HG02885 (cell line): Measurements from ENCODE around the gene PPP2R5C.
"Not testable (repeated sequence)": the region's sequence is repeated elsewhere in the genome, so short reads cannot be mapped to it uniquely, and the experiment has no call there.

Source experiments
- ATAC-seq: cut with Tn5 transposase; IDR thresholded peaks from one replicate; pipeline ENCODE4 v1.9.1; 2021; ENCODE audit warnings: mild to moderate bottlenecking; ENCODE audit not compliant: unreplicated experiment, poor library complexity

Gene PPP2R5C

GRCh38 chr14:101743701-101744100 lies 17.8 kb upstream of the PPP2R5C start:
- ATAC-seq, result no peak

DNA sequence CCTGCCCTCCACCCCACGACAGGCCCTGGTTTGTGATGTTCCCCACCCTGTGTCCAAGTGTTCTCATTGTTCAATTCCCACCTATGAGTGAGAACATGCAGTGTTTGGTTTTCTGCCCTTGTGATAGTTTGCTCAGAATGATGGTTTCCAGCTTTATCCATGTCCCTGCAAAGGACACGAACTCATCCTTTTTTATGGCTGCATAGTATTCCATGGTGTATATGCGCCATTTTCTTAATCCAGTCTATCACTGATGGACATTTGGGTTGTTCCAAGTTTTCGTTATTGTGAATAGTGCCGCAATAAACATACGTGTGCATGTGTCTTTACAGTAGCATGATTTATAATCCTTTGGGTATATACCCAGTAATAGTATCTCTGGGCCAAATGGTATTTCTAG lies 17.1 kb upstream of the PPP2R5C start:
- ATAC-seq, result not testable (repeated sequence)

DNA sequence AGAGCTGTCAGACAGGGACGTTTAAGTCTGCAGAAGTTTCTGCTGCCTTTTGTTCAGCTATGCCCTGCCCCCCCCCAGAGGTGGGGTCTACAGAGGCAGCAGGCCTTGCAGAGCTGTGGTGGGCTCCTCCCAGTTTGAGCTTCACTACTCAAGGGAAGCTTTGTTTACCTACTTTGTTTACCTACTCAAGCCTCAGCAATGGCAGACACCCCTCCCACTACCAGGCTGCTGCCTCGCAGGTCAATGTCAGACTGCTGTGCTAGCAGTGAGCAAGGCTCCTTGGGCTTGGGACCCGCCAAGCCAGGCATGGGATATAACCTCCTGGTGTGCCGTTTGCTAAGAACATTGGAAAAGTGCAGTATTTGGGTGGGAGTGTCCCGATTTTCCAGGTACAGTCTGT lies 11.8 kb upstream of the PPP2R5C start:
- not testable (repeated sequence) for ATAC-seq

- no peak for ATAC-seq
These were observed 6.6 kb upstream of the PPP2R5C start for GRCh38 chr14:101754893-101755292.

DNA sequence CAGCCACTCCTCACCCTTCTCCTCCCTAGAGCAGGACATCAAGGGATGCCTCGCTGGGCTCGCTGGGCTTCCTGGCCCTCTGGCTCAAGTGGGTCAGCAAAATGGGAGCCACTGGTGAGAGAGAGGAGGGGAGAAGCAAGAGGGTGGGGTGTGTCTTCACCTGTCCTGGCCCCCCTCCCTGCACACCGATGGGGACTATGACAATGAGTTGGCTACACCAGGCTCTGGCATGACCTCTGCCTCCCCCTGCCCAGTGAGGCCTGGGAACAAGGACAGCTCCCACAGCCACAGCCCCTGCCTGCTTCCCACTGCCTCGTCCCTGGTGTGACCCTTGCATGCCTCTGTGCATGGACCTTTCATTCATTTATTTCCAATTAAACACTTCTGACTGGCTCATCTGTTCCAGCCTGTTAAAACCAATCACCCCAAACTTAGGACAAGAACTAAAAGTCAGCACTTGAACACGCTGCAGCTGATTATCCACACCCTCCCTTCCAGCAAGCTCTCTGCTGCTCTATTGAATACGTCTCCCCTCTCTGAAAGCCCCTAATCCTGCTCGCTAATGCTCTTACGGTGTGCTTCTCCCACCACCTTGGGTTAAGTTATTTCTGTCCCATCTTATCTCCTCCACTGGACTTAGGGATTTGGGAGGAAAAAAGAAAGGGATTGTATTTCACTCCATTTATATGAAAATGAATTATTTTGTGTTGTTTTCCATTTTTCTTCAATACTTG lies 5.8 kb upstream of the PPP2R5C start:
- ATAC-seq, result no peak

GRCh38 chr14:101757064-101757838 lies 4.3 kb upstream of the PPP2R5C start:
- ATAC-seq, result no peak

DNA sequence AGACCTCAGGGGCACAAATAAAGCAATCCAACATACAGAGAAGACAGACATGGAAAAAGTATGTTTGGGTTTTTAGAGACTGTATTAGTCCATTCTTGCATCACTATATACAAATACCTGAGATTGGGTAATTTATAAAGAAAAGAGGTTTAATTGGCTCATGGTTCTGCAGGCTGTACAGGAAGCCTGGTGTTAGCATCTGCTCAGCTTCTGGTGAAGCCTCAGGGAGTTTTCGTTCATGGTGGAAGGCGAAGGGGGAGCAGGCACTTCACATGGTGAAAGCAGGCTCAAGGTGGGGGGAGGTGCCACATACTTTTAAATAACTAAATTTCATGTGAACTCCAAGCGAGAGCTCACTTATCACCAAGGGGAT lies 3.7 kb upstream of the PPP2R5C start:
- ATAC-seq, result no peak

- ATAC-seq, result no peak
These were observed 2.5 kb upstream of the PPP2R5C start for GRCh38 chr14:101758913-101759593.

DNA sequence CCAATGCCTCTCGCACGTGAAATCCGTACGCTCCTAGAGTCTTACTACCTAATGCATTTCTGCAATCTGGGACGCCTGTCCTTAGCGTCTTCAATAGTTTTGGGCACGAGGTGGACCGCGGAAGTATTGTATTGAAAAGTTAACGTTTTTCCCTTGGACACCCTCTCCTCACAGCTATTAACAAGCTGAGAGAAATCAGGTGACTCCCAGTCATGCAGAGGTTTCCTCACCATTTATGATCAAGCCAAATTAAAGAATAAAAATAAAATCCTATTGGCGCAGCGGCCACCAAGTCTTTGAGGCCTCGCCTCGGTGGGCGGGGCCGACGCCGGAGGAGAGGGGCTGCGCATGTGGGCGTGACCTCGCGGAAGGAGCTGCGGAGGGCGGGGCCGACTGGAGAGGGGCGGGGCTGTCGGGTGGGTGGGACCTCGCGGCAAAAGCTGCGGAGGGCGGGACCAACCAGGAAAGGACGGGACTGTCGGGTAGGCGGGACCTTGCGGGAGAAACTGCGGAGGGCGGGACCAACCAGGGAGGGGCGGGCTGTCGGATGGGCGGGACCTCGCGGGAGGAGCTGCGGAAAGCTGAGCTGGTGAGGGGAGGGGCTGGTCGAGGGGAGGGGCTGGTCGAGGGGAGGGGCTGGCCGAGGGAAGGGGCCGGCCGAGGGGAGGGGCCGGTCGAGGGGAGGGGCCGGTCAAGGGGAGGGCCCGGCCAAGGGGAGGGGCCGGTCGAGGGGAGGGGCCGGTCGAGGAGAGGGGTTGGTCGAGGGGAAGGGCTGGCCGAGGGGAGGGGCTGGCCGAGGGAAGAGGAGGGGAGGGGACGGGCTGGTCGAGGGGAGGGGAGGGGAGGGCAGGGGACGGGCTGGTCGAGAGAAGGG lies 1.1 kb upstream of the PPP2R5C start:
- peak; percentile 62 for ATAC-seq

DNA sequence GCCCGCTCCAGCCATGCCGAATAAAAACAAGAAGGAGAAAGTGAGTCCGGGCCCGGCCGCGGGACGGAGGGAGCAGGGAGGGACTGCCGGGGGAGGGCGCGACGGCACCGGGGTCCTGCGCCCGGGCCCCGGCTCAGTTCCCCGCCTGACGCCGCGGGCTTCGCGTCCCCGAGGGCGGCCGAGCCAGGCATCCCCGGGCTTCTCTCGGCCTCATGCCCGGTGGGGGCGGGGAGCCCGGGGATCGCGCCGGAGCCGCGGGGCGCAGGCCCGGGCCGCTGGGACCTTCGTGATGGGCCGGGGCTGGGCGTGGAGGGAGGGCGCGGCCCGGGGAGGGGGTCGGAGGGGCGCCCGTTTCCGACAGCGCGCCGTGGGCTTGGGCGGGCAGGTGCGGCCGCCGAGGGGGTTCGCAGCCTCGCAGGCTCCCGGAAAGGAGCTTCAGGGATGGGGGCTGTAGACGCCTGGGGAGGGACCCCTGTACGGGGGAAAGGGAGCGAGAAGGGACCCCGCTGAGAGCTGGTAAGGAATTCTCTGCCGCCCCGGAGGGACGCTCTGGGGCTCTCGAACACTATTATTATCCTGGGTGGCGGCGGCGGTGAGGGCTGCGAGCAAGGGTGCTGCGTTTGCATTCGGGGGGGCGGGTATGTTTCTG lies 496 bp downstream of the PPP2R5C start:
- peak; percentile 18 for ATAC-seq

- no peak for ATAC-seq
These were observed 1.1 kb downstream of the PPP2R5C start for GRCh38 chr14:101762530-101763101.

- no peak for ATAC-seq
These were observed 2.6 kb downstream of the PPP2R5C start for GRCh38 chr14:101763941-101764709.

GRCh38 chr14:101767618-101768362 lies 6.3 kb downstream of the PPP2R5C start:
- no peak for ATAC-seq

DNA sequence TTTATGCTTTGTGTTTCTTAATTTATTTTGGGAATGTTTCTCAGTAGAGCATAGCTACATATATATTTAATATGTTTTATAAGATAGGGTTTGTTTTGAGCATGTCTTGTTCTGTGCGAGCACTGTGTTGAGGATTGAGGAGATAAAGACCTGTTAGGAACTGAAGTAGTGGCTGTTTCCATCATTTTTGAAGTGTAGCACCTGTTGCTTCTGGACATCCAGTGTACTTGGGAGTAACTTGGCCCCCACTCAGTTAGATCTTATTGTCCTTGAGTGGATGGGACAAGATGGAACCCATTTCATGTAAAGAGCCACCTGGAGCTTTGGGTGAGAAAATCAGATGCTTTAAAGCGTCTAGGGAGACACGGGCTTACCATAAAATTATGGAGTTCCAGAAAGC lies 8.7 kb downstream of the PPP2R5C start:
- no peak for ATAC-seq

- no peak for ATAC-seq
These were observed 11.3 kb downstream of the PPP2R5C start for GRCh38 chr14:101772770-101773169.

DNA sequence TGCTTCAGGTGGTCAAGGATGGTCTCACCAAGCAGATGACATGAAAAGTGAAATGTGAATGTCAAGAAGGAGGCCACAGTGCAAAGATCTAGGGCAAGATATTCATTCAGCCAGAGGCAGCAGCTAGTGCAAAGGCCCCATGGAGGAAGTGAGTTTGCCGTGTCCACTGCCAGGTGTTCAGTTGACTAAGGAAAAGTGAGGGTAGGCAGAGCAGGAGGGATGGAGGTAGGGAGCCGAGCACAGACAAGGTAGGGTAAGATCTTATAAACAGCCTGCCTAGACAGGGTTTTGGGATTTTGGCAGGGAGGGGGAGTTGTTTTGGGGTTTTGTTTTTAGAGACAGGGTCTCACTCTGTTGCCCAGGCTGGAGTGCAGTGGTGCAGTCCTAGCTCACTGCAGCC lies 11.9 kb downstream of the PPP2R5C start:
- ATAC-seq, result no peak

GRCh38 chr14:101774006-101774795 lies 12.7 kb downstream of the PPP2R5C start:
- ATAC-seq, result no peak
